ENCODE data around the gene CRTC2. TPM values are rescaled to one million over a fixed set of nuclear protein-coding genes. Genes with fewer than 3 reads are reported as not detected.
"Not testable (repeated sequence)": the region's sequence is repeated elsewhere in the genome, so short reads cannot be mapped to it uniquely, and the experiment has no call there.

CRTC2 gene
- polyA plus RNA-seq, 2 donors = 17.0 to 36.8 TPM

DNA sequence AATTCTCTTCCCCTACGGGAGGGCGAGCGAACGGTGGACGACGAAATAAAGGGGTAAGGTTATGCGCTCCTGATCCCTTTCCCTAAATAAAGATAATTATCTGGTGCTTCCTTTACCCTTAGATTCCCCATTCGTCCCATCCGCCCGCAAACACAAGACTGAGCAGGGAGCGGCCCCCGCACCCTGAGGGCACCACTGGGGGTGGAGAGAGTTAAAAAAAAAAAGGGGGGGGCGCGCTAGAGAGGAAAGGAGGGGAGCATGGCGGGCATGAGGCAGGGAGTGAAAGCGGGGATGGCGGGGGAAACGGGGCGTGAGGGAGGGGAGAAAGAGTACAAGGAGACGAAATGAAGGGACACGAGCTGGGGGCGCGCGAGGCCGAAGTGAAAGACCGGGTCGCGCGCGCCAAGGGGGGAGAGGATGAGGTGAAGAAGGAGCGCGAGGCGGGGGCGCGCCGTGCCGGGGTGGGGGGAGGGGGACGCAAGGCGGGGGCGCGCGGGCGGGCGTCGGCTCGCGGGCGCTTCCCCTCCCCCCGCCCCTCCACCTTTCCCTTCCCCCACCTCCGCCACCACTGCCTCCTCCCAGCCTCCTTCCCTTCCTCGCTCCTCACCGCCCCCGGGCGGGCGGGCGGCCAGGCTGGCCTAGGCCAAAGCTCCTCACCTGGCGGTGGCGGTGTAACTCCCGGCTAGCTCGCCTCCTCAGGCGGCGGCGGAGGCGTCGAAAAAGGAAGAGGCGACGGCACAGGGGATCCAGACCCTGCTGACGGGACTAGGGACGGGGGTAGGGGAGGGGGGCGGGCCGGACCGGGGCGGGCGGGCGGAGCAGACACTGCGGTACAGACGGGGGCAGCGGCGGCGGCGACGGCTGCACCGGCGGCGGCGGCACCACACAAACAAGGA lies 36.1 kb downstream of the CRTC2 start:
- peaks cover 0 to 3% of the 10 kb centered on the region in 2 donors for H3K4me1 ChIP-seq (ENCODE audit: control insufficient read depth in 2 of 2, insufficient read depth in 2 of 2, low read length in 1 of 2)
- no peaks in the 10 kb centered on the region for H3K9me3 ChIP-seq (ENCODE audit: control insufficient read depth in 2 of 2, insufficient read depth in 1 of 2, low read depth in 1 of 2, low read length in 1 of 2)
- H3K27ac ChIP-seq (ENCODE audit: low read depth in 2 of 2, low read length in 1 of 2) = peak overlapping the region; percentile 93 to 94
- 1 to 2% methylated on average over 33 to 77 of the region's 86 CpGs for WGBS, 2 donors
- no peaks in the 10 kb centered on the region for H3K27me3 ChIP-seq (ENCODE audit: control insufficient read depth in 1 of 2, insufficient read depth in 2 of 2, low read length in 2 of 2)
- no peaks in the 10 kb centered on the region for H3K36me3 ChIP-seq (ENCODE audit: control insufficient read depth in 2 of 2, insufficient read depth in 2 of 2, low read length in 1 of 2)
- peak overlapping the region; percentile 80 to 97 for H3K4me3 ChIP-seq (ENCODE audit: low read depth in 1 of 2, low read length in 2 of 2)

- peaks cover 0 to 3% of the 10 kb centered on the region in 2 donors for H3K4me1 ChIP-seq (ENCODE audit: control insufficient read depth in 2 of 2, insufficient read depth in 2 of 2, low read length in 1 of 2)
- WGBS, 2 donors = 2% methylated on average over 10 of the region's 10 CpGs
Observed at GRCh38 chr1:153921803-153922075, 36.7 kb downstream of the CRTC2 start.

DNA sequence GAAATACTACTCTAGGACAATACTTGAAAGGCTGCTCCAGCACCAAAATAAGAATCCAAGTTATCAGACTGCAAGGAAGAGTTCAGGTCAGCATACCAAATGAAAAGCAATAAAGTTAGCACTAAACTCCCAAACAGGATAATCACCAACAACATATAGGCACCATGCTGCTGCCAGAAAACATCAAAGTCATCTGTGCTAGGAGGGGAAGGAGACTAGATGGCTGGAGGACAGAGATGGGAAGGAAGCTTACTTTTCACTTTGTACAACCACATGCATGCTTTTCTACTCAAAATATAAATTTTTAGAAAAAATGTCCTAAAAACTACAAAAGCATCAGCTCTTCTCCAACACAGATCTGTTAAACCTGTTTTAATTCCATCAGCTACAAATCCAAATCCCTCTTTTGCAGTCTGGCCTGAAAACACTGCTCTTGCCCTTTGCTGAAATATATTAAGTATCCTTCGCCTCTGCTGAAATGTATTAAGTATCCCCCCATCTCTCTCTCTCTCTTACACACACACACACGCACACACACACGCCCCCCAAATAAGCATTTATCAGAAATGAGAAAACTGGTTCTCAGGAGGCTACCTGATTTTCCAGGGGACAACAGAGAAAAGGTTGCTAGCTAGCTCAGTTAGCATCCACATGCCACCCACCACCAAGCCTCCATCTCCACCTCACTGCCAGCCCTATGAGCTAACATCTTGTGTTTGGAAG lies 37.2 kb downstream of the CRTC2 start:
- no peaks in the 10 kb centered on the region for H3K9me3 ChIP-seq (ENCODE audit: control insufficient read depth in 2 of 2, insufficient read depth in 1 of 2, low read depth in 1 of 2, low read length in 1 of 2)
- H3K4me3 ChIP-seq (ENCODE audit: low read depth in 1 of 2, low read length in 2 of 2) = peak overlapping the region; percentile 80 to 97
- no peaks in the 10 kb centered on the region for H3K36me3 ChIP-seq (ENCODE audit: control insufficient read depth in 2 of 2, insufficient read depth in 2 of 2, low read length in 1 of 2)
- H3K4me1 ChIP-seq (ENCODE audit: control insufficient read depth in 2 of 2, insufficient read depth in 2 of 2, low read length in 1 of 2) = peaks cover 0 to 3% of the 10 kb centered on the region in 2 donors
- WGBS, 2 donors = 24 to 27% methylated on average over 3 of the region's 3 CpGs
- peak overlapping the region; percentile 7 to 74 for H3K27ac ChIP-seq (ENCODE audit: low read depth in 2 of 2, low read length in 1 of 2)
- no peaks in the 10 kb centered on the region for H3K27me3 ChIP-seq (ENCODE audit: control insufficient read depth in 1 of 2, insufficient read depth in 2 of 2, low read length in 2 of 2)

More at GRCh38 chr1:153921803-153922075, 36.7 kb downstream of the CRTC2 start:
- Histone ChIP-seq H3K27ac (ENCODE audit: low read depth in 2 of 2, low read length in 1 of 2) (peak overlapping the region; percentile 7 to 74), H3K9me3 (ENCODE audit: control insufficient read depth in 2 of 2, insufficient read depth in 1 of 2, low read depth in 1 of 2, low read length in 1 of 2) (no peaks in the 10 kb centered on the region), H3K36me3 (ENCODE audit: control insufficient read depth in 2 of 2, insufficient read depth in 2 of 2, low read length in 1 of 2) (no peaks in the 10 kb centered on the region), H3K27me3 (ENCODE audit: control insufficient read depth in 1 of 2, insufficient read depth in 2 of 2, low read length in 2 of 2) (no peaks in the 10 kb centered on the region), H3K4me3 (ENCODE audit: low read depth in 1 of 2, low read length in 2 of 2) (peak overlapping the region; percentile 80 to 97)

GRCh38 chr1:153919876-153920852 lies 38.2 kb downstream of the CRTC2 start:
- Histone ChIP-seq H3K9me3 (ENCODE audit: control insufficient read depth in 2 of 2, insufficient read depth in 1 of 2, low read depth in 1 of 2, low read length in 1 of 2) (no peaks in the 10 kb centered on the region), H3K36me3 (ENCODE audit: control insufficient read depth in 2 of 2, insufficient read depth in 2 of 2, low read length in 1 of 2) (no peaks in the 10 kb centered on the region), H3K27me3 (ENCODE audit: control insufficient read depth in 1 of 2, insufficient read depth in 2 of 2, low read length in 2 of 2) (no peaks in the 10 kb centered on the region), H3K4me3 (ENCODE audit: low read depth in 1 of 2, low read length in 2 of 2) (peak overlapping the region in 1 of 2 donors; percentile 97), H3K27ac (ENCODE audit: low read depth in 2 of 2, low read length in 1 of 2) (no peak overlapping the region), H3K4me1 (ENCODE audit: control insufficient read depth in 2 of 2, insufficient read depth in 2 of 2, low read length in 1 of 2) (peaks cover 0 to 3% of the 10 kb centered on the region in 2 donors)
- 39 to 46% methylated on average over 4 of the region's 4 CpGs for WGBS, 2 donors

DNA sequence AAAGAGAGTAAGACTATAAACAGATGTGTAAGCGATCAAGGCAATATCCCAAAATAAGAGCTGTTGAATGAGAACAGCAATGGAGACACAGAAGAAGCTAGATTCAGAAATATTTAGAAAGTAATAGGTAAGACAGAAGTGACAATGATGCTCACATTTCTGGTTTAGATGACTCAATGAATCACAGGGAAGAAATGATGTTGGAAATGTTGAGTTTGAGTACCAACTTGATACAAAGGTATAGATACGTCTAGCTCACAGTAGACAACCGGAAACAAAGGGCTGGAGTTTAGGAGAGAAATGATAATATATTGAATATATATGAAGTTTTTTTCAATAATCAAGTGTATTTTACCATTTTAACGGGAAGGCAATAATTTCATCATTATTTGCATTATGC lies 42.1 kb downstream of the CRTC2 start:
- Histone ChIP-seq H3K27me3 (ENCODE audit: control insufficient read depth in 1 of 2, insufficient read depth in 2 of 2, low read length in 2 of 2) (no peaks in the 10 kb centered on the region), H3K9me3 (ENCODE audit: control insufficient read depth in 2 of 2, insufficient read depth in 1 of 2, low read depth in 1 of 2, low read length in 1 of 2) (no peaks in the 10 kb centered on the region), H3K4me1 (ENCODE audit: control insufficient read depth in 2 of 2, insufficient read depth in 2 of 2, low read length in 1 of 2) (peaks cover 0 to 5% of the 10 kb centered on the region in 2 donors), H3K36me3 (ENCODE audit: control insufficient read depth in 2 of 2, insufficient read depth in 2 of 2, low read length in 1 of 2) (no peaks in the 10 kb centered on the region), H3K4me3 (ENCODE audit: low read depth in 1 of 2, low read length in 2 of 2) (no peak overlapping the region), H3K27ac (ENCODE audit: low read depth in 2 of 2, low read length in 1 of 2) (no peak overlapping the region)
- 82 to 90% methylated on average over 4 of the region's 4 CpGs for whole genome bisulfite sequencing, 2 donors

DNA sequence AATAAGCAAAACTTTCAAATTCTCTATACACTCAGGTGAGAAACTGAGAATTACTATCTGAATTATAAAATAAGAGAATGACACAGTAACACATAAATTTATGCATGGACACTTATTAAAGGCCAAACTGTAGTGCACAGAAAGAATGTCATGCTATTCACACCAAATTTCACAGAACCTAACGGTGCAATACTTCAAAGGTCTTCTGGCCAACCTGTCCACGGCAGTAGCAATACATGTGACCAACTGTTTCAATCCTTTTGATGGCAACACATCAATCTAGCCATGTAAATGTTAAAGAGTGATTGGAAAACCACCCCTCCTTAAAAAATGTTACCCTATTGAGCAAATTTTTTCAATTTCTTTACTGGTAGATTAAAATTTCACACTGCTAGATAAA lies 46.1 kb downstream of the CRTC2 start:
- H3K27me3 ChIP-seq (ENCODE audit: control insufficient read depth in 1 of 2, insufficient read depth in 2 of 2, low read length in 2 of 2) = no peaks in the 10 kb centered on the region
- WGBS, 2 donors = 61 to 75% methylated on average over 2 of the region's 2 CpGs
- H3K9me3 ChIP-seq (ENCODE audit: control insufficient read depth in 2 of 2, insufficient read depth in 1 of 2, low read depth in 1 of 2, low read length in 1 of 2) = no peaks in the 10 kb centered on the region
- no peak overlapping the region for H3K4me3 ChIP-seq (ENCODE audit: low read depth in 1 of 2, low read length in 2 of 2)
- H3K36me3 ChIP-seq (ENCODE audit: control insufficient read depth in 2 of 2, insufficient read depth in 2 of 2, low read length in 1 of 2) = no peaks in the 10 kb centered on the region
- H3K4me1 ChIP-seq (ENCODE audit: control insufficient read depth in 2 of 2, insufficient read depth in 2 of 2, low read length in 1 of 2) = peaks cover 0 to 5% of the 10 kb centered on the region in 2 donors
- H3K27ac ChIP-seq (ENCODE audit: low read depth in 2 of 2, low read length in 1 of 2) = no peak overlapping the region

DNA sequence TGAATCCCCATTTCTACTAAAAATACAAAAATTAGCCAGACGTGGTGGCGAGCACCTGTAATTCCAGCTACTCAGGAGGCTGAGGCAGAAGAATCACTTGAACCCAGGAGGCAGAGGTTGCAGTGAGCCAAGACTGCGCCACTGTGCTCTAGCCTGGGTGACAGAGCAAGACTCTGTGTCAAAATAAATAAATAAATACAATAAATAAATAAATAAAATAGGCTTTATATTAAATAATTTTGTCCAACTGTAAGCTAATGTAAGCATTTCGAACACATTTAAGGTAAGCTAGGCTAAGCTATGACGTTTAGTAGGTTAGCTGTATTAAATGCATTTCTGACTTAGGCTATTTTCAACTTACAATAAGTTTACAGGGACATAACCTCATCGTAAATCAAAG lies 47.9 kb downstream of the CRTC2 start:
- H3K27ac ChIP-seq (ENCODE audit: low read depth in 2 of 2, low read length in 1 of 2); H3K36me3 ChIP-seq (ENCODE audit: control insufficient read depth in 2 of 2, insufficient read depth in 2 of 2, low read length in 1 of 2); H3K4me1 ChIP-seq (ENCODE audit: control insufficient read depth in 2 of 2, insufficient read depth in 2 of 2, low read length in 1 of 2); H3K4me3 ChIP-seq (ENCODE audit: low read depth in 1 of 2, low read length in 2 of 2); H3K9me3 ChIP-seq (ENCODE audit: control insufficient read depth in 2 of 2, insufficient read depth in 1 of 2, low read depth in 1 of 2, low read length in 1 of 2); H3K27me3 ChIP-seq (ENCODE audit: control insufficient read depth in 1 of 2, insufficient read depth in 2 of 2, low read length in 2 of 2): not testable (repeated sequence)
- WGBS, 2 donors = 88 to 89% methylated on average over 6 of the region's 6 CpGs

DNA sequence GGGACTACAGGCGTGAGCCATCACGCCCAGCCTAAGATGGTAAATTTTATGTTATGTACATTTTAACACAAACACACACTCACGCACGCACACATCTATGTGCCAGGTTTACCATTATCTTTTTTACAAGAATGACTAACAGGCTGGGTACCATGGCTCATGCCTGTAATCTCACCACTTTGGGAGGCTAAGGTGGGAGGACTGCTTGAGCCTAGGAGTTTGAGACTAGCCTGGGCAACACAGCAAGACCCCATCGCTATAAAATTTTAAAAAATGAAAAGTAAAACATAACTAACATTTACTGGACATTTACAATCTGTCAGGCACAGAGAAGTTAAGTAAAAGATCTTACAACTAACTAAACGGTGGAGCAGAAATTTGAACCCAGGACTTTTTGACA lies 50.3 kb downstream of the CRTC2 start:
- 95 to 96% methylated on average over 6 of the region's 6 CpGs for WGBS, 2 donors
- Histone ChIP-seq H3K4me3 (ENCODE audit: low read depth in 1 of 2, low read length in 2 of 2) (no peak overlapping the region), H3K27me3 (ENCODE audit: control insufficient read depth in 1 of 2, insufficient read depth in 2 of 2, low read length in 2 of 2) (no peaks in the 10 kb centered on the region), H3K9me3 (ENCODE audit: control insufficient read depth in 2 of 2, insufficient read depth in 1 of 2, low read depth in 1 of 2, low read length in 1 of 2) (no peaks in the 10 kb centered on the region), H3K36me3 (ENCODE audit: control insufficient read depth in 2 of 2, insufficient read depth in 2 of 2, low read length in 1 of 2) (peaks cover 0 to 2% of the 10 kb centered on the region in 2 donors), H3K4me1 (ENCODE audit: control insufficient read depth in 2 of 2, insufficient read depth in 2 of 2, low read length in 1 of 2) (no peaks in the 10 kb centered on the region), H3K27ac (ENCODE audit: low read depth in 2 of 2, low read length in 1 of 2) (no peak overlapping the region)

DNA sequence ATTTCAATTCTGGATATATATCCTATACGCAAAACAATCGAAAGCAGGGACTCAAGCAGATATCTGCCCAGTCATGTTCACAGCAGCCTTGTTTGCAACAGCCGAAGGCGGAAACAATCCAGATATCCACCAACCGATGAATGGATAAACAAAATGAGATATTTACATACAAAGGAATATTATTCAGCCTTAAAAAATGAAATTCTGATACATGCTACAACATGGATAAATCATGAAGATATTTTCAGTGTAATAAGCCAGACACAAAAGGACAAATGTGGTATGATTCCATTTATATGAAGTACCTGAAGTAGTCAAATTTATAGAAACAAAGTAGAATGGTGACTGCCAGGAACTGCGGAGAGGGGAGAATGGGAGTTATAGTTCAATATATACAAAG lies 51.3 kb downstream of the CRTC2 start:
- H3K36me3 ChIP-seq (ENCODE audit: control insufficient read depth in 2 of 2, insufficient read depth in 2 of 2, low read length in 1 of 2) = peaks cover 0 to 2% of the 10 kb centered on the region in 2 donors
- no peak overlapping the region for H3K27ac ChIP-seq (ENCODE audit: low read depth in 2 of 2, low read length in 1 of 2)
- H3K4me1 ChIP-seq (ENCODE audit: control insufficient read depth in 2 of 2, insufficient read depth in 2 of 2, low read length in 1 of 2) = no peaks in the 10 kb centered on the region
- H3K27me3 ChIP-seq (ENCODE audit: control insufficient read depth in 1 of 2, insufficient read depth in 2 of 2, low read length in 2 of 2) = no peaks in the 10 kb centered on the region
- no peak overlapping the region for H3K4me3 ChIP-seq (ENCODE audit: low read depth in 1 of 2, low read length in 2 of 2)
- 89 to 92% methylated on average over 6 of the region's 6 CpGs for WGBS, 2 donors
- no peaks in the 10 kb centered on the region for H3K9me3 ChIP-seq (ENCODE audit: control insufficient read depth in 2 of 2, insufficient read depth in 1 of 2, low read depth in 1 of 2, low read length in 1 of 2)
